H9 (cell line): Measurements from ENCODE around the gene ZCCHC17. TPM values are rescaled to one million over a fixed set of nuclear protein-coding genes. Genes with fewer than 3 reads are reported as not detected.

Source experiments
- DNase-seq: peaks from one replicate; pipeline ENCODE4 v3.0.0-alpha.2; 2017
- H2AFZ ChIP-seq: one replicate; pipeline ENCODE4 v1.6.1; 2013; ENCODE audit warnings: mild to moderate bottlenecking, low read length, control low read depth, moderate library complexity
- H2AK5ac ChIP-seq: 2 replicates; pipeline ENCODE4 v1.6.1; 2013; ENCODE audit warnings: low read length, control low read depth, mixed read lengths; ENCODE audit not compliant: insufficient read length
- H2BK120ac ChIP-seq: one replicate; pipeline ENCODE4 v1.6.1; 2013; ENCODE audit warnings: low read depth, mild to moderate bottlenecking, low read length, control low read depth, inconsistent platforms; ENCODE audit not compliant: poor library complexity, severe bottlenecking
- H2BK12ac ChIP-seq: 2 replicates; pipeline ENCODE4 v1.6.1; 2013; ENCODE audit warnings: low read length, control low read depth, mixed read lengths, low read depth; ENCODE audit not compliant: insufficient read length
- H2BK15ac ChIP-seq: 2 replicates; pipeline ENCODE4 v1.6.1; 2013; ENCODE audit warnings: low read depth, low read length, control low read depth
- H2BK20ac ChIP-seq: one replicate; pipeline ENCODE4 v1.6.1; 2013; ENCODE audit warnings: low read depth, mild to moderate bottlenecking, low read length, control low read depth, inconsistent platforms; ENCODE audit not compliant: poor library complexity, severe bottlenecking
- H2BK5ac ChIP-seq: 2 replicates; pipeline ENCODE4 v1.6.1; 2013; ENCODE audit warnings: low read length, control low read depth, mixed read lengths; ENCODE audit not compliant: insufficient read length
- H3K14ac ChIP-seq: 2 replicates; pipeline ENCODE4 v1.6.1; 2013; ENCODE audit warnings: low read length, control low read depth; ENCODE audit not compliant: insufficient read depth
- H3K18ac ChIP-seq: 2 replicates; pipeline ENCODE4 v1.6.1; 2013; ENCODE audit warnings: low read depth, mild to moderate bottlenecking, mixed read lengths, low read length, control low read depth; ENCODE audit not compliant: insufficient read length
- H3K23ac ChIP-seq: 2 replicates; pipeline ENCODE4 v1.6.1; 2013; ENCODE audit warnings: low read length, control low read depth, mixed read lengths, low read depth; ENCODE audit not compliant: insufficient read length
- H3K23me2 ChIP-seq: 2 replicates; pipeline ENCODE4 v1.6.1; 2013; ENCODE audit warnings: low read depth, mild to moderate bottlenecking, mixed read lengths, low read length, control low read depth; ENCODE audit not compliant: insufficient read length, poor library complexity, severe bottlenecking
- H3K27ac ChIP-seq: 2 replicates; pipeline ENCODE4 v1.5.1; 2013; ENCODE audit warnings: low read length, control low read depth, mixed read lengths, low read depth; ENCODE audit not compliant: insufficient read length
- H3K27me3 ChIP-seq: 2 replicates; pipeline ENCODE4 v1.6.1; 2013; ENCODE audit warnings: low read length, control low read depth, inconsistent platforms; ENCODE audit not compliant: insufficient read depth
- H3K4ac ChIP-seq: 2 replicates; pipeline ENCODE4 v1.6.1; 2013; ENCODE audit warnings: low read depth, mild to moderate bottlenecking, control low read depth, inconsistent platforms, low read length, moderate library complexity
- H3K4me1 ChIP-seq: 2 replicates; pipeline ENCODE4 v1.6.1; 2013; ENCODE audit warnings: low read length, control low read depth, inconsistent platforms; ENCODE audit not compliant: insufficient read depth
- H3K4me2 ChIP-seq: 2 replicates; pipeline ENCODE4 v1.6.1; 2013; ENCODE audit warnings: low read length, control low read depth, mixed read lengths; ENCODE audit not compliant: insufficient read length, insufficient read depth
- H3K56ac ChIP-seq: 2 replicates; pipeline ENCODE4 v1.6.1; 2013; ENCODE audit warnings: low read depth, mild to moderate bottlenecking, mixed read lengths, low read length, control low read depth; ENCODE audit not compliant: insufficient read length
- H3K79me1 ChIP-seq: 2 replicates; pipeline ENCODE4 v1.6.1; 2013; ENCODE audit warnings: low read depth, mild to moderate bottlenecking, moderate library complexity, low read length, control low read depth, inconsistent platforms; ENCODE audit not compliant: insufficient read depth, poor library complexity, severe bottlenecking
- H3K79me2 ChIP-seq: 2 replicates; pipeline ENCODE4 v1.6.1; 2013; ENCODE audit warnings: low read length, control low read depth, inconsistent platforms; ENCODE audit not compliant: insufficient read depth
- H3K9ac ChIP-seq: 2 replicates; pipeline ENCODE4 v1.6.1; 2013; ENCODE audit warnings: low read length, control low read depth, mixed read lengths; ENCODE audit not compliant: insufficient read length; ENCODE audit errors: extremely low read depth
- H3K9me3 ChIP-seq: one replicate; pipeline ENCODE4 v1.6.1; 2013; ENCODE audit warnings: low read depth, low read length, inconsistent platforms; ENCODE audit not compliant: control insufficient read depth
- H3T11ph ChIP-seq: one replicate; pipeline ENCODE4 v1.6.1; 2013; ENCODE audit warnings: mild to moderate bottlenecking, low read length, control low read depth, inconsistent platforms
- H4K20me1 ChIP-seq: one replicate; pipeline ENCODE4 v1.6.1; 2013; ENCODE audit not compliant: control insufficient read depth, insufficient read length, insufficient read depth
- H4K5ac ChIP-seq: 2 replicates; pipeline ENCODE4 v1.6.1; 2013; ENCODE audit warnings: low read depth, mild to moderate bottlenecking, mixed read lengths, low read length, control low read depth; ENCODE audit not compliant: insufficient read length
- H4K8ac ChIP-seq: replicated peaks from 2 replicates; pipeline ENCODE4 v1.6.1; 2013; ENCODE audit warnings: low read length, control low read depth, mixed read lengths, low read depth; ENCODE audit not compliant: insufficient read length
- H4K91ac ChIP-seq: 2 replicates; pipeline ENCODE4 v1.6.1; 2013; ENCODE audit warnings: low read depth, mild to moderate bottlenecking, moderate library complexity, mixed read lengths, low read length, control low read depth; ENCODE audit not compliant: insufficient read length
- H3K27ac Mint-ChIP-seq, 3 experiments: 2 replicates in 2 of 3; 3 replicates in 1 of 3; pipeline ENCODE4 v1.8.0; 2020 to 2021; ENCODE audit warnings: mixed read lengths in 3 of 3, mild to moderate bottlenecking in 1 of 3, moderate library complexity in 1 of 3
- H3K27me3 Mint-ChIP-seq: 2 replicates; pipeline ENCODE4 v1.8.0; 2021; ENCODE audit warnings: low read depth, mild to moderate bottlenecking, moderate library complexity, mixed read lengths
- H3K36me3 Mint-ChIP-seq, 3 experiments: 2 replicates in 2 of 3; 3 replicates in 1 of 3; pipeline ENCODE4 v1.8.0; 2020 to 2021; ENCODE audit warnings: low read depth in 3 of 3, mixed read lengths in 3 of 3; ENCODE audit not compliant: insufficient read depth in 1 of 3
- H3K4me1 Mint-ChIP-seq, 2 experiments: 2 replicates each; pipeline ENCODE4 v1.8.0; 2020; ENCODE audit warnings: mixed read lengths in 2 of 2
- H3K4me3 Mint-ChIP-seq, 2 experiments: 2 replicates in 1 of 2; 3 replicates in 1 of 2; pipeline ENCODE4 v1.8.0; 2020 to 2021; ENCODE audit warnings: mild to moderate bottlenecking in 2 of 2, mixed read lengths in 2 of 2, moderate library complexity in 1 of 2
- H3K9me3 Mint-ChIP-seq, 2 experiments: 2 replicates in 1 of 2; 3 replicates in 1 of 2; pipeline ENCODE4 v1.8.0; 2020; ENCODE audit warnings: mild to moderate bottlenecking in 2 of 2, mixed read lengths in 2 of 2, moderate library complexity in 1 of 2
- WGBS: extraction: QIAGEN DNeasy Blood & Tissue Kit; methylation state at CpG from one replicate; pipeline ENCODE4 v1.1.7; 2013; ENCODE audit warnings: missing lambda C conversion rate, low lambda C conversion rate, mixed read lengths; ENCODE audit not compliant: insufficient read length; ENCODE audit errors: extremely low coverage; 5-methylcytosine and 5-hydroxymethylcytosine counted together
- total RNA-seq: library from RNA; stranded (reverse); gene quantifications from 2 replicates; pipeline ENCODE4 v1.2.1, GENCODE V29; 2021
- TF ChIP-seq, protein P1 (sequence below): fragments of 200-600 bp; sonication (generic); conservative IDR thresholded peaks from 3 replicates; pipeline ENCODE4 v1.8.0; 2021; ENCODE audit warnings: antibody characterized with exemption, mild to moderate bottlenecking

The ZCCHC17 gene
- total RNA-seq, 1 experiment from 2014 or later, result 50.4 TPM

DNA sequence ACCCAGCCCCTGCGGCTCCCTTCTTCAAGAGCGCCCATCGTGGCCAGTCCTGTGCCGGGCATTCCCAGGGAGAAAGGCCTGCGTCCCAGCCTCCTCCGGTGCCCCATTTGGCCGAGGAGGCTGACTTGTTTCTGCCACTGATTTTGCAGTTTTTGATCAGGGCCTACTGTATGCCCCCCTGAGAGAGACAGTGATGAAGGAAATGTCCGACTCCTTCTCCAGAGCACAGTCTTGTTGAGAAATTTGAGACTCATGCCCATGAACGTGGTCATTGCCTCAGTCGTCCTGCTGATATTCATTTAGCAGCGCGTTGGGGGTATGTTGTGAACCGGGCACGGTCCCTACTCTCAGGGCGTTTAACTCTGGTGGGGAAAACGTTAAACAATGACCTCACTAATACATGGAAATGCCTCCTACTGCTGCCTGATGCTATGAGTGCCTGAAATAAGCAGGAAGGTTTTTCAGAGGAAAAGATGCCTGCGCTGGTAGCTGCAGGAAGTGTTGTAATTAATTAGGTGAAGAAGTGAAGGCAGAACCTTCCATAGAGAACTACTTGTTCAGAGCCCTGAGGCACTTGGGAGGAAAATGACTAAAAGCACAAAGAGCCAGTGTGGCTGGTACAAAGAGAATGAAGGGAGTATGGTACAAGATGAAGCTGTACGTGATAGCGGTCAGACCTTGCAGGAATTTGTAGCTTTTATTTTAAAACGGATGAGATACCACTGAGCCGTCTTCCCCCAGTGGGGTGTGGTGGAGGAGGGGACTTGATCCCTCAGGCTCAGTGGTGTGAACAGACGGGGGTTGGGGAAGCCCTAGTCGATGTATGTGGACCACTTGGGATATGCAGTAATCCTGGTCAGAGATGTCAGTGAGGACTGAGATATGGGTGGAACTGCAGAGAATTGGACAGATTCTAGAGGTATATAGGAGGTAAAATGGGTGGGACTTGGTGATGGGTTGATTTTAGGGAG is 730 bp downstream of the ZCCHC17 start:
- Histone ChIP-seq H2AK5ac (no peak overlapping the region), H3K4ac (no peak overlapping the region), H4K91ac (no peak overlapping the region), H3K27ac (no peak overlapping the region), H2BK15ac (no peak overlapping the region), H4K8ac (no peak overlapping the region), H3K27me3 (no peaks in the 10 kb centered on the region), H3K18ac (no peak overlapping the region), H3K56ac (no peak overlapping the region), H2BK12ac (no peak overlapping the region), H4K5ac (no peak overlapping the region), H3K79me1 (peaks cover 4% of the 10 kb centered on the region), H2BK20ac (no peak overlapping the region), H2AFZ (no peak overlapping the region), H4K20me1 (no peaks in the 10 kb centered on the region), H3K79me2 (peaks cover 31% of the 10 kb centered on the region; the same call in 1 of the 2 replicates), H3K4me2 (peak overlapping the region; percentile 95), H3K9ac (peak overlapping the region; percentile 93), H3T11ph (no peak overlapping the region), H2BK120ac (no peak overlapping the region), H3K9me3 (no peaks in the 10 kb centered on the region), H2BK5ac (no peak overlapping the region), H3K23ac (no peak overlapping the region), H3K23me2 (no peaks in the 10 kb centered on the region), H3K14ac (0 out of 2 replicates have a peak overlapping the region, but pooled peaks have one; percentile 19), H3K4me1 (peaks cover 2% of the 10 kb centered on the region)
- no peak for DNase-seq
- Mint-ChIP-seq H3K4me1 (peaks cover 8 to 13% of the 10 kb centered on the region in 2 experiments), H3K4me3 (no peak overlapping the region), H3K36me3 (peaks cover 16 to 30% (median 28%) of the 10 kb centered on the region in 3 experiments; a peak in 6 of 7 replicates), H3K27me3 (peaks cover 1% of the 10 kb centered on the region; the same call in 1 of the 2 replicates), H3K27ac (no peak overlapping the region), H3K9me3 (no peaks in the 10 kb centered on the region; a peak in 1 of 5 replicates)
- TF ChIP-seq, protein P1, sequence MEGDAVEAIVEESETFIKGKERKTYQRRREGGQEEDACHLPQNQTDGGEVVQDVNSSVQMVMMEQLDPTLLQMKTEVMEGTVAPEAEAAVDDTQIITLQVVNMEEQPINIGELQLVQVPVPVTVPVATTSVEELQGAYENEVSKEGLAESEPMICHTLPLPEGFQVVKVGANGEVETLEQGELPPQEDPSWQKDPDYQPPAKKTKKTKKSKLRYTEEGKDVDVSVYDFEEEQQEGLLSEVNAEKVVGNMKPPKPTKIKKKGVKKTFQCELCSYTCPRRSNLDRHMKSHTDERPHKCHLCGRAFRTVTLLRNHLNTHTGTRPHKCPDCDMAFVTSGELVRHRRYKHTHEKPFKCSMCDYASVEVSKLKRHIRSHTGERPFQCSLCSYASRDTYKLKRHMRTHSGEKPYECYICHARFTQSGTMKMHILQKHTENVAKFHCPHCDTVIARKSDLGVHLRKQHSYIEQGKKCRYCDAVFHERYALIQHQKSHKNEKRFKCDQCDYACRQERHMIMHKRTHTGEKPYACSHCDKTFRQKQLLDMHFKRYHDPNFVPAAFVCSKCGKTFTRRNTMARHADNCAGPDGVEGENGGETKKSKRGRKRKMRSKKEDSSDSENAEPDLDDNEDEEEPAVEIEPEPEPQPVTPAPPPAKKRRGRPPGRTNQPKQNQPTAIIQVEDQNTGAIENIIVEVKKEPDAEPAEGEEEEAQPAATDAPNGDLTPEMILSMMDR, result no peak
- no CpG with 5 or more reads among the region's 23 CpGs for WGBS
